ENCODE results near the gene LRP8. TPM values are rescaled to one million over a fixed set of nuclear protein-coding genes. Genes with fewer than 3 reads are reported as not detected.

The LRP8 gene
- total and polyA plus RNA-seq, 2 of the 4 experiments (the other 2 are of a cell fraction): 12.0 to 12.1 TPM

DNA sequence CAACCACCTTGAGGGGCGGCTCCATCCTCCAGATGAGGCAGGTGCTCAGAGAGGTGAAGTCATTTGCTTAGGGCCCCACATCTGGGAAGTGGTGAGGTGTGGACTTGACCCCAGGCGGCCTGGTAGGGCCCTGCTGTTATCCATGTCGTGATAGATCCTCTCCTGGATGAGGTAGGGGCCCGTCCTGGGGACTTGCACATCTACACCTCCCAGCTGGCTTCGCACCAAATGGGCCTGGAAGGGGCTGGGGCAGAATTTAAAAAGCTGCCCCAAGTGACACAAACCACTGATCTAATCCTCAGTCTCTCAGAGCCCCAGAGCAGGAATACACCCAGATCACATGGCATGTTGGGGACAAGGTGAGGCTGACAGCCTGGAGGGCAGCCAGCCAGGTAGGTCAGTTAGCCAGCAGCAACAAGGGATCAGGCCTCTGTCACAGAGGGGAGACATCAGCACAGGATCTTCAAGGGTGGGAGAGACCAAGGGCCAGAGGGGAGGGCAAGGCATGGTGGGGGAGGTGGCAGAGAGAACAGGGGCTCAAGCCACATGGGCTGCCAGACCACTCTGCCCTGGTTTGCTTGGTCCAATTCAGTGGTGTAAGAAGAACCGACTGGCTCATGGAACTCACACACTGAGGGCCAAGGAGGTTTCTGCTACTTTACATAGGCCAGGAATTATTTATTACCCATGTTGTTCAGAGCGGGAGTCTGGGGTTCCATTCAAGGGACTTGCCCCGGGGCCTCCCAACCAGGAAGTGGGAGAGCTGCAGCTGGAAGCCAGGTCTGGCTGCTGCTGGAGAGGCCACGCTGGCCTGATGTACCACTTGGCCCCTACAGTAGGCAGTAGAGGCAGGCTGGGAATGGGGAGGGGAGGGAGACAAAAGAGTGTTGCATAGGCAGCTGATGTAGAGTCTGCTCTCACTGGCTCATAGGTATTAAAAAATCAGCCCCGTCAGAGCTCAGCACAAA, 12.1 kb downstream of the LRP8 start:
- Histone ChIP-seq H2AFZ (replicated peaks; ENCODE audit: low read length, poor library complexity) (peak overlapping the region; percentile 52), H4K8ac (ENCODE audit: low read depth in 2 of 2, low read length in 2 of 2) (0 out of 4 replicates have a peak overlapping the region, but pooled peaks of 1 of the 2 experiments have one; percentile 4), H3K4ac (ENCODE audit: low read depth, low read length) (no peak overlapping the region), H3K4me1 (ENCODE audit: control insufficient read depth, insufficient read depth, low read length) (peaks cover 4% of the 10 kb centered on the region; the same call in 1 of the 2 replicates), H3K9me1 (ENCODE audit: insufficient read depth, low read length) (0 out of 2 replicates have a peak, but pooled peaks cover 5% of the 10 kb centered on the region), H3K79me1 (ENCODE audit: low read depth in 1 of 2, low read length in 2 of 2) (0 out of 4 replicates have a peak, but pooled peaks cover 3% of the 10 kb centered on the region in 2 experiments), H3K14ac (replicated peaks; ENCODE audit: low read depth, low read length) (no peak overlapping the region), H2BK15ac (ENCODE audit: low read depth, low read length) (no peak overlapping the region), H3K9me3 (ENCODE audit: control insufficient read depth, insufficient read depth, low read length) (no peaks in the 10 kb centered on the region), H3K23ac (ENCODE audit: low read depth, low read length) (0 out of 2 replicates have a peak overlapping the region, but pooled peaks have one; percentile 15), H3K27me3 (ENCODE audit: control insufficient read depth, insufficient read depth, low read length) (no peaks in the 10 kb centered on the region), H3K56ac (ENCODE audit: extremely low read depth, insufficient read depth, low read length) (no peak overlapping the region), H4K91ac (ENCODE audit: insufficient read depth, low read depth, low read length) (no peak overlapping the region), H2BK20ac (ENCODE audit: low read depth, low read length) (no peak overlapping the region), H2AK5ac (ENCODE audit: low read depth, low read length) (no peak overlapping the region), H3K9ac (ENCODE audit: low read depth, low read length) (no peak overlapping the region), H4K20me1 (ENCODE audit: insufficient read depth, low read length) (no peaks in the 10 kb centered on the region; the same call in 1 of the 2 replicates), H3K18ac (ENCODE audit: low read depth, low read length) (no peak overlapping the region), H3K36me3 (ENCODE audit: control insufficient read depth, insufficient read depth, low read length) (no peaks in the 10 kb centered on the region), H3K27ac (ENCODE audit: insufficient read depth, low read length) (no peak overlapping the region), H3K4me3 (ENCODE audit: insufficient read depth, low read depth, low read length) (no peak overlapping the region), H2BK5ac (ENCODE audit: low read depth, low read length, poor library complexity, severe bottlenecking) (no peak overlapping the region), H3K4me2 (ENCODE audit: low read depth, low read length) (no peak overlapping the region), H2AK9ac (replicated peaks; ENCODE audit: low read depth, low read length, poor library complexity) (peak overlapping the region; percentile 33), H4K5ac (ENCODE audit: low read depth, low read length) (no peak overlapping the region; the same call in 1 of the 2 replicates), H2BK120ac (ENCODE audit: low read depth, low read length) (no peak overlapping the region)
- intact Hi-C loops (cut with micrococcal nuclease): no loop called here
- ChIA-PET CTCF (interaction anchor here (0.6 kb wide), 1 partner anchor 869 kb away, joined by 3 read pairs; no protein-coding TSS in a partner anchor), POLR2A (ENCODE audit: unreplicated experiment) (no interaction called here)
- 14% methylated on average over 1 of the region's 10 CpGs; no CpG with 5 or more reads in 1 of the 2 experiments for WGBS, 2 experiments (ENCODE audit: extremely low coverage in 2 of 2, insufficient read length in 1 of 2)
- peak; percentile 66 for ATAC-seq (ENCODE audit: low read depth)
- dilution Hi-C loops (cut with HindIII; ENCODE audit: low sequenced_read_pairs, unreplicated experiment): no loop called here
- peak; percentile 27 for DNase-seq
- no TSS peak for BruUV-seq (replicated peaks)
- in situ Hi-C loops (cut with MboI; ENCODE audit: low sequenced_read_pairs): no loop called here
- TF ChIP-seq, protein P1, sequence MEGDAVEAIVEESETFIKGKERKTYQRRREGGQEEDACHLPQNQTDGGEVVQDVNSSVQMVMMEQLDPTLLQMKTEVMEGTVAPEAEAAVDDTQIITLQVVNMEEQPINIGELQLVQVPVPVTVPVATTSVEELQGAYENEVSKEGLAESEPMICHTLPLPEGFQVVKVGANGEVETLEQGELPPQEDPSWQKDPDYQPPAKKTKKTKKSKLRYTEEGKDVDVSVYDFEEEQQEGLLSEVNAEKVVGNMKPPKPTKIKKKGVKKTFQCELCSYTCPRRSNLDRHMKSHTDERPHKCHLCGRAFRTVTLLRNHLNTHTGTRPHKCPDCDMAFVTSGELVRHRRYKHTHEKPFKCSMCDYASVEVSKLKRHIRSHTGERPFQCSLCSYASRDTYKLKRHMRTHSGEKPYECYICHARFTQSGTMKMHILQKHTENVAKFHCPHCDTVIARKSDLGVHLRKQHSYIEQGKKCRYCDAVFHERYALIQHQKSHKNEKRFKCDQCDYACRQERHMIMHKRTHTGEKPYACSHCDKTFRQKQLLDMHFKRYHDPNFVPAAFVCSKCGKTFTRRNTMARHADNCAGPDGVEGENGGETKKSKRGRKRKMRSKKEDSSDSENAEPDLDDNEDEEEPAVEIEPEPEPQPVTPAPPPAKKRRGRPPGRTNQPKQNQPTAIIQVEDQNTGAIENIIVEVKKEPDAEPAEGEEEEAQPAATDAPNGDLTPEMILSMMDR (conservative IDR thresholded peaks at IDR 0.05; ENCODE audit: low read depth, low read length): no peak; the same call in 1 of the 2 replicates
- TF ChIP-seq CHD1 (IDR thresholded peaks at IDR 0.05; ENCODE audit: low read depth, low read length) (no peak), MAZ (IDR thresholded peaks at IDR 0.05; ENCODE audit: borderline replicate concordance, low read depth, low read length) (no peak), MAFK (IDR thresholded peaks at IDR 0.05; ENCODE audit: low read depth, low read length) (no peak), BHLHE40 (IDR thresholded peaks at IDR 0.05; ENCODE audit: low read depth, low read length) (no peak), FOS (IDR thresholded peaks at IDR 0.05; ENCODE audit: low read depth, low read length) (no peak), RAD21 (IDR thresholded peaks at IDR 0.05; ENCODE audit: low read length) (no peak), POLR2A (IDR thresholded peaks at IDR 0.05; ENCODE audit: low read depth, low read length) (no peak), RFX5 (IDR thresholded peaks at IDR 0.05; ENCODE audit: low read depth, low read length) (no peak), CEBPB (IDR thresholded peaks at IDR 0.05; ENCODE audit: low read depth, low read length) (no peak), SMC3 (IDR thresholded peaks at IDR 0.05; ENCODE audit: low read depth, low read length) (no peak)
- TF ChIP-seq, protein P2, sequence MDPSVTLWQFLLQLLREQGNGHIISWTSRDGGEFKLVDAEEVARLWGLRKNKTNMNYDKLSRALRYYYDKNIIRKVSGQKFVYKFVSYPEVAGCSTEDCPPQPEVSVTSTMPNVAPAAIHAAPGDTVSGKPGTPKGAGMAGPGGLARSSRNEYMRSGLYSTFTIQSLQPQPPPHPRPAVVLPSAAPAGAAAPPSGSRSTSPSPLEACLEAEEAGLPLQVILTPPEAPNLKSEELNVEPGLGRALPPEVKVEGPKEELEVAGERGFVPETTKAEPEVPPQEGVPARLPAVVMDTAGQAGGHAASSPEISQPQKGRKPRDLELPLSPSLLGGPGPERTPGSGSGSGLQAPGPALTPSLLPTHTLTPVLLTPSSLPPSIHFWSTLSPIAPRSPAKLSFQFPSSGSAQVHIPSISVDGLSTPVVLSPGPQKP (IDR thresholded peaks at IDR 0.05; ENCODE audit: borderline replicate concordance, low read depth, low read length): no peak
- TF ChIP-seq, protein P3, sequence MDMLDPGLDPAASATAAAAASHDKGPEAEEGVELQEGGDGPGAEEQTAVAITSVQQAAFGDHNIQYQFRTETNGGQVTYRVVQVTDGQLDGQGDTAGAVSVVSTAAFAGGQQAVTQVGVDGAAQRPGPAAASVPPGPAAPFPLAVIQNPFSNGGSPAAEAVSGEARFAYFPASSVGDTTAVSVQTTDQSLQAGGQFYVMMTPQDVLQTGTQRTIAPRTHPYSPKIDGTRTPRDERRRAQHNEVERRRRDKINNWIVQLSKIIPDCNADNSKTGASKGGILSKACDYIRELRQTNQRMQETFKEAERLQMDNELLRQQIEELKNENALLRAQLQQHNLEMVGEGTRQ (IDR thresholded peaks at IDR 0.05; ENCODE audit: low read depth, low read length): no peak

Data from IMR-90 (cell line).